ENCODE data around the gene SSUH2. TPM values are rescaled to one million over a fixed set of nuclear protein-coding genes. Genes with fewer than 3 reads are reported as not detected.

The SSUH2 gene
- total and polyA plus RNA-seq, 2 of the 13 experiments (the other 11 are each of a cell fraction or from before 2014, with no cell fraction given) = 38.1 to 136 TPM

DNA sequence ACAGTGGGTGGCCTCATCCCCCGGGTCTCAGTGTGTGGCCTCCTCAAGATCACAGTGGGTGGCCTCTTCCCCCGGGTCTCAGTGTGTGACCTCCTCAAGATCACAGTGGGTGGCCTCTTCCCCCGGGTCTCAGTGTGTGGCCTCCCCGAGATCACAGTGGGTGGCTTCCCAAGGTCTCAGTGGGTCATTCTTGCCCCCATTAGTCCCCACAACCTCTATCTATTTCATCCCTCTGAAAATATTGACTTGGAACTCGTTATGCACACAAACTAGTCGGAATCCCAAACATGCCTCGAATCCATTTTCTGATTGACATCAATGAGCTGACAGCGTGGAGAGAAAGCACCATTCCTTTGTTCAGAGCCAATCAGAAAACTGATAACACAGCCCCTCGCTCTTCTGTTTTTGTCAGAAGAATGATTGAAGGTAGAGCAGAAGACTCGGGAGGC lies 10.8 kb upstream of the SSUH2 start (continued):
- TF ChIP-seq, protein P1, sequence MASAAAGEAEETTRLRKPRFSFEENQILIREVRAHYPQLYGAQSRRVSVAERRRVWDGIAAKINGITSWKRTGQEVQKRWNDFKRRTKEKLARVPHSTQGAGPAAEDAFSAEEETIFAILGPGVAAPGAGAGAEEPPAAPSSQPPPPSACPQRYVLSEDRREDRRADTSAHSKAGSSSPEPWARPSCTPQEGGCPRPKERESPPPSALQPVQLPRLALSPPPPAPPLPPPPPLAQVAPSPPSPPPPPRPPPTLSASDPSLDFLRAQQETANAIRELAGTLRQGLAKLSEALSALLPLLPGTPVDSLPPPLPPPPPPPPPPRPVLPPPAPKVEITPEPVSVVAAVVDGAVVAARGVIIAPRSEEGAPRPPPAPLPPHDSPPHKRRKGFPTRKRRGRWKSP (CRISPR knock-in tag; IDR thresholded peaks at IDR 0.05) = no peak
- TF ChIP-seq POLR2G (IDR thresholded peaks at IDR 0.05; ENCODE audit: low read depth, low read length) = no peak
- TF ChIP-seq SRF (IDR thresholded peaks at IDR 0.05; ENCODE audit: low read depth, low read length) = no peak
- no peak for TF ChIP-seq MAFK (conservative IDR thresholded peaks at IDR 0.05 in 1 of 2, IDR thresholded peaks at IDR 0.05 in 1 of 2; ENCODE audit: low read length in 2 of 2)
- peak; percentile 37; the same call in 1 of the 2 replicates for TF ChIP-seq THAP11 (CRISPR knock-in tag; IDR thresholded peaks at IDR 0.05)
- TF ChIP-seq CAMTA2 (CRISPR knock-in tag; IDR thresholded peaks at IDR 0.05; ENCODE audit: borderline replicate concordance) = no peak
- TF ChIP-seq, protein P2, sequence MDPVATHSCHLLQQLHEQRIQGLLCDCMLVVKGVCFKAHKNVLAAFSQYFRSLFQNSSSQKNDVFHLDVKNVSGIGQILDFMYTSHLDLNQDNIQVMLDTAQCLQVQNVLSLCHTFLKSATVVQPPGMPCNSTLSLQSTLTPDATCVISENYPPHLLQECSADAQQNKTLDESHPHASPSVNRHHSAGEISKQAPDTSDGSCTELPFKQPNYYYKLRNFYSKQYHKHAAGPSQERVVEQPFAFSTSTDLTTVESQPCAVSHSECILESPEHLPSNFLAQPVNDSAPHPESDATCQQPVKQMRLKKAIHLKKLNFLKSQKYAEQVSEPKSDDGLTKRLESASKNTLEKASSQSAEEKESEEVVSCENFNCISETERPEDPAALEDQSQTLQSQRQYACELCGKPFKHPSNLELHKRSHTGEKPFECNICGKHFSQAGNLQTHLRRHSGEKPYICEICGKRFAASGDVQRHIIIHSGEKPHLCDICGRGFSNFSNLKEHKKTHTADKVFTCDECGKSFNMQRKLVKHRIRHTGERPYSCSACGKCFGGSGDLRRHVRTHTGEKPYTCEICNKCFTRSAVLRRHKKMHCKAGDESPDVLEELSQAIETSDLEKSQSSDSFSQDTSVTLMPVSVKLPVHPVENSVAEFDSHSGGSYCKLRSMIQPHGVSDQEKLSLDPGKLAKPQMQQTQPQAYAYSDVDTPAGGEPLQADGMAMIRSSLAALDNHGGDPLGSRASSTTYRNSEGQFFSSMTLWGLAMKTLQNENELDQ (CRISPR knock-in tag; IDR thresholded peaks at IDR 0.05; ENCODE audit: borderline replicate concordance) = no peak
- TF ChIP-seq RFX5 (IDR thresholded peaks at IDR 0.05; ENCODE audit: low read depth, low read length) = no peak
- no peak for TF ChIP-seq CCAR2 (optimal IDR thresholded peaks at IDR 0.05; ENCODE audit: low read depth, low read length)
- TF ChIP-seq ZNF883 (CRISPR knock-in tag; IDR thresholded peaks at IDR 0.05; ENCODE audit: not compliant biosample characterization) = no peak
- TF ChIP-seq PHF21A (CRISPR knock-in tag; IDR thresholded peaks at IDR 0.05) = peak; percentile 73
- TF ChIP-seq SRSF4 (IDR thresholded peaks at IDR 0.05; ENCODE audit: low read depth, low read length, poor library complexity, severe bottlenecking) = no peak
- no peak for TF ChIP-seq CEBPB (IDR thresholded peaks at IDR 0.05; ENCODE audit: borderline replicate concordance, low read depth, low read length)
- TF ChIP-seq RORA (CRISPR knock-in tag; IDR thresholded peaks at IDR 0.05) = no peak
- TF ChIP-seq NRL (CRISPR knock-in tag; IDR thresholded peaks at IDR 0.05; ENCODE audit: borderline replicate concordance) = no peak
- no peak for TF ChIP-seq ZNF563 (CRISPR knock-in tag; IDR thresholded peaks at IDR 0.05)
- no peak for TF ChIP-seq DR1 (CRISPR knock-in tag; IDR thresholded peaks at IDR 0.05)
- peak; percentile 52; the same call in 1 of the 2 replicates for TF ChIP-seq NFYB (CRISPR knock-in tag; IDR thresholded peaks at IDR 0.05)
- TF ChIP-seq HNF4G (IDR thresholded peaks at IDR 0.05; ENCODE audit: borderline replicate concordance, low read depth, low read length) = no peak
- TF ChIP-seq HNF4G (CRISPR knock-in tag; IDR thresholded peaks at IDR 0.05; ENCODE audit: borderline replicate concordance, low read depth) = no peak
- TF ChIP-seq ZBTB1 (CRISPR knock-in tag; IDR thresholded peaks at IDR 0.05; ENCODE audit: borderline replicate concordance) = no peak
- TF ChIP-seq ZNF577 (CRISPR knock-in tag; IDR thresholded peaks at IDR 0.05; ENCODE audit: borderline replicate concordance, low read depth) = no peak
- no peak for TF ChIP-seq RBM39 (IDR thresholded peaks at IDR 0.05; ENCODE audit: low read depth, low read length, poor library complexity, severe bottlenecking)
- TF ChIP-seq, protein P3, sequence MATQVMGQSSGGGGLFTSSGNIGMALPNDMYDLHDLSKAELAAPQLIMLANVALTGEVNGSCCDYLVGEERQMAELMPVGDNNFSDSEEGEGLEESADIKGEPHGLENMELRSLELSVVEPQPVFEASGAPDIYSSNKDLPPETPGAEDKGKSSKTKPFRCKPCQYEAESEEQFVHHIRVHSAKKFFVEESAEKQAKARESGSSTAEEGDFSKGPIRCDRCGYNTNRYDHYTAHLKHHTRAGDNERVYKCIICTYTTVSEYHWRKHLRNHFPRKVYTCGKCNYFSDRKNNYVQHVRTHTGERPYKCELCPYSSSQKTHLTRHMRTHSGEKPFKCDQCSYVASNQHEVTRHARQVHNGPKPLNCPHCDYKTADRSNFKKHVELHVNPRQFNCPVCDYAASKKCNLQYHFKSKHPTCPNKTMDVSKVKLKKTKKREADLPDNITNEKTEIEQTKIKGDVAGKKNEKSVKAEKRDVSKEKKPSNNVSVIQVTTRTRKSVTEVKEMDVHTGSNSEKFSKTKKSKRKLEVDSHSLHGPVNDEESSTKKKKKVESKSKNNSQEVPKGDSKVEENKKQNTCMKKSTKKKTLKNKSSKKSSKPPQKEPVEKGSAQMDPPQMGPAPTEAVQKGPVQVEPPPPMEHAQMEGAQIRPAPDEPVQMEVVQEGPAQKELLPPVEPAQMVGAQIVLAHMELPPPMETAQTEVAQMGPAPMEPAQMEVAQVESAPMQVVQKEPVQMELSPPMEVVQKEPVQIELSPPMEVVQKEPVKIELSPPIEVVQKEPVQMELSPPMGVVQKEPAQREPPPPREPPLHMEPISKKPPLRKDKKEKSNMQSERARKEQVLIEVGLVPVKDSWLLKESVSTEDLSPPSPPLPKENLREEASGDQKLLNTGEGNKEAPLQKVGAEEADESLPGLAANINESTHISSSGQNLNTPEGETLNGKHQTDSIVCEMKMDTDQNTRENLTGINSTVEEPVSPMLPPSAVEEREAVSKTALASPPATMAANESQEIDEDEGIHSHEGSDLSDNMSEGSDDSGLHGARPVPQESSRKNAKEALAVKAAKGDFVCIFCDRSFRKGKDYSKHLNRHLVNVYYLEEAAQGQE (IDR thresholded peaks at IDR 0.05; ENCODE audit: borderline replicate concordance in 1 of 2, low read depth in 1 of 2, low read length in 2 of 2) = no peak

Data from HepG2 (cell line).